H9 (cell line): ENCODE measurements around the gene SLC6A15. TPM values are rescaled to one million over a fixed set of nuclear protein-coding genes. Genes with fewer than 3 reads are reported as not detected.

Experiments used
- DNase-seq: peaks from one replicate; pipeline ENCODE4 v3.0.0-alpha.2; 2017
- H2AFZ ChIP-seq: one replicate; pipeline ENCODE4 v1.6.1; 2013; ENCODE audit warnings: mild to moderate bottlenecking, low read length, control low read depth, moderate library complexity
- H2AK5ac ChIP-seq: 2 replicates; pipeline ENCODE4 v1.6.1; 2013; ENCODE audit warnings: low read length, control low read depth, mixed read lengths; ENCODE audit not compliant: insufficient read length
- H2BK120ac ChIP-seq: one replicate; pipeline ENCODE4 v1.6.1; 2013; ENCODE audit warnings: low read depth, mild to moderate bottlenecking, low read length, control low read depth, inconsistent platforms; ENCODE audit not compliant: poor library complexity, severe bottlenecking
- H2BK12ac ChIP-seq: 2 replicates; pipeline ENCODE4 v1.6.1; 2013; ENCODE audit warnings: low read length, control low read depth, mixed read lengths, low read depth; ENCODE audit not compliant: insufficient read length
- H2BK15ac ChIP-seq: 2 replicates; pipeline ENCODE4 v1.6.1; 2013; ENCODE audit warnings: low read depth, low read length, control low read depth
- H2BK20ac ChIP-seq: one replicate; pipeline ENCODE4 v1.6.1; 2013; ENCODE audit warnings: low read depth, mild to moderate bottlenecking, low read length, control low read depth, inconsistent platforms; ENCODE audit not compliant: poor library complexity, severe bottlenecking
- H2BK5ac ChIP-seq: 2 replicates; pipeline ENCODE4 v1.6.1; 2013; ENCODE audit warnings: low read length, control low read depth, mixed read lengths; ENCODE audit not compliant: insufficient read length
- H3K14ac ChIP-seq: 2 replicates; pipeline ENCODE4 v1.6.1; 2013; ENCODE audit warnings: low read length, control low read depth; ENCODE audit not compliant: insufficient read depth
- H3K18ac ChIP-seq: 2 replicates; pipeline ENCODE4 v1.6.1; 2013; ENCODE audit warnings: low read depth, mild to moderate bottlenecking, mixed read lengths, low read length, control low read depth; ENCODE audit not compliant: insufficient read length
- H3K23ac ChIP-seq: 2 replicates; pipeline ENCODE4 v1.6.1; 2013; ENCODE audit warnings: low read length, control low read depth, mixed read lengths, low read depth; ENCODE audit not compliant: insufficient read length
- H3K23me2 ChIP-seq: 2 replicates; pipeline ENCODE4 v1.6.1; 2013; ENCODE audit warnings: low read depth, mild to moderate bottlenecking, mixed read lengths, low read length, control low read depth; ENCODE audit not compliant: insufficient read length, poor library complexity, severe bottlenecking
- H3K27ac ChIP-seq: 2 replicates; pipeline ENCODE4 v1.5.1; 2013; ENCODE audit warnings: low read length, control low read depth, mixed read lengths, low read depth; ENCODE audit not compliant: insufficient read length
- H3K27me3 ChIP-seq: 2 replicates; pipeline ENCODE4 v1.6.1; 2013; ENCODE audit warnings: low read length, control low read depth, inconsistent platforms; ENCODE audit not compliant: insufficient read depth
- H3K4ac ChIP-seq: 2 replicates; pipeline ENCODE4 v1.6.1; 2013; ENCODE audit warnings: low read depth, mild to moderate bottlenecking, control low read depth, inconsistent platforms, low read length, moderate library complexity
- H3K4me1 ChIP-seq: 2 replicates; pipeline ENCODE4 v1.6.1; 2013; ENCODE audit warnings: low read length, control low read depth, inconsistent platforms; ENCODE audit not compliant: insufficient read depth
- H3K4me2 ChIP-seq: 2 replicates; pipeline ENCODE4 v1.6.1; 2013; ENCODE audit warnings: low read length, control low read depth, mixed read lengths; ENCODE audit not compliant: insufficient read length, insufficient read depth
- H3K56ac ChIP-seq: 2 replicates; pipeline ENCODE4 v1.6.1; 2013; ENCODE audit warnings: low read depth, mild to moderate bottlenecking, mixed read lengths, low read length, control low read depth; ENCODE audit not compliant: insufficient read length
- H3K79me1 ChIP-seq: 2 replicates; pipeline ENCODE4 v1.6.1; 2013; ENCODE audit warnings: low read depth, mild to moderate bottlenecking, moderate library complexity, low read length, control low read depth, inconsistent platforms; ENCODE audit not compliant: insufficient read depth, poor library complexity, severe bottlenecking
- H3K79me2 ChIP-seq: 2 replicates; pipeline ENCODE4 v1.6.1; 2013; ENCODE audit warnings: low read length, control low read depth, inconsistent platforms; ENCODE audit not compliant: insufficient read depth
- H3K9ac ChIP-seq: 2 replicates; pipeline ENCODE4 v1.6.1; 2013; ENCODE audit warnings: low read length, control low read depth, mixed read lengths; ENCODE audit not compliant: insufficient read length; ENCODE audit errors: extremely low read depth
- H3K9me3 ChIP-seq: one replicate; pipeline ENCODE4 v1.6.1; 2013; ENCODE audit warnings: low read depth, low read length, inconsistent platforms; ENCODE audit not compliant: control insufficient read depth
- H3T11ph ChIP-seq: one replicate; pipeline ENCODE4 v1.6.1; 2013; ENCODE audit warnings: mild to moderate bottlenecking, low read length, control low read depth, inconsistent platforms
- H4K20me1 ChIP-seq: one replicate; pipeline ENCODE4 v1.6.1; 2013; ENCODE audit not compliant: control insufficient read depth, insufficient read length, insufficient read depth
- H4K5ac ChIP-seq: 2 replicates; pipeline ENCODE4 v1.6.1; 2013; ENCODE audit warnings: low read depth, mild to moderate bottlenecking, mixed read lengths, low read length, control low read depth; ENCODE audit not compliant: insufficient read length
- H4K8ac ChIP-seq: replicated peaks from 2 replicates; pipeline ENCODE4 v1.6.1; 2013; ENCODE audit warnings: low read length, control low read depth, mixed read lengths, low read depth; ENCODE audit not compliant: insufficient read length
- H4K91ac ChIP-seq: 2 replicates; pipeline ENCODE4 v1.6.1; 2013; ENCODE audit warnings: low read depth, mild to moderate bottlenecking, moderate library complexity, mixed read lengths, low read length, control low read depth; ENCODE audit not compliant: insufficient read length
- H3K27ac Mint-ChIP-seq, 3 experiments: 2 replicates in 2 of 3; 3 replicates in 1 of 3; pipeline ENCODE4 v1.8.0; 2020 to 2021; ENCODE audit warnings: mixed read lengths in 3 of 3, mild to moderate bottlenecking in 1 of 3, moderate library complexity in 1 of 3
- H3K27me3 Mint-ChIP-seq: 2 replicates; pipeline ENCODE4 v1.8.0; 2021; ENCODE audit warnings: low read depth, mild to moderate bottlenecking, moderate library complexity, mixed read lengths
- H3K36me3 Mint-ChIP-seq, 3 experiments: 2 replicates in 2 of 3; 3 replicates in 1 of 3; pipeline ENCODE4 v1.8.0; 2020 to 2021; ENCODE audit warnings: low read depth in 3 of 3, mixed read lengths in 3 of 3; ENCODE audit not compliant: insufficient read depth in 1 of 3
- H3K4me1 Mint-ChIP-seq, 2 experiments: 2 replicates each; pipeline ENCODE4 v1.8.0; 2020; ENCODE audit warnings: mixed read lengths in 2 of 2
- H3K4me3 Mint-ChIP-seq, 2 experiments: 2 replicates in 1 of 2; 3 replicates in 1 of 2; pipeline ENCODE4 v1.8.0; 2020 to 2021; ENCODE audit warnings: mild to moderate bottlenecking in 2 of 2, mixed read lengths in 2 of 2, moderate library complexity in 1 of 2
- H3K9me3 Mint-ChIP-seq, 2 experiments: 2 replicates in 1 of 2; 3 replicates in 1 of 2; pipeline ENCODE4 v1.8.0; 2020; ENCODE audit warnings: mild to moderate bottlenecking in 2 of 2, mixed read lengths in 2 of 2, moderate library complexity in 1 of 2
- WGBS: extraction: QIAGEN DNeasy Blood & Tissue Kit; methylation state at CpG from one replicate; pipeline ENCODE4 v1.1.7; 2013; ENCODE audit warnings: missing lambda C conversion rate, low lambda C conversion rate, mixed read lengths; ENCODE audit not compliant: insufficient read length; ENCODE audit errors: extremely low coverage; 5-methylcytosine and 5-hydroxymethylcytosine counted together
- total RNA-seq: library from RNA; stranded (reverse); gene quantifications from 2 replicates; pipeline ENCODE4 v1.2.1, GENCODE V29; 2021
- TF ChIP-seq, protein P1 (sequence below): fragments of 200-600 bp; sonication (generic); conservative IDR thresholded peaks from 3 replicates; pipeline ENCODE4 v1.8.0; 2021; ENCODE audit warnings: antibody characterized with exemption, mild to moderate bottlenecking

Gene SLC6A15
- total RNA-seq, 1 experiment from 2014 or later = 12.9 TPM

DNA sequence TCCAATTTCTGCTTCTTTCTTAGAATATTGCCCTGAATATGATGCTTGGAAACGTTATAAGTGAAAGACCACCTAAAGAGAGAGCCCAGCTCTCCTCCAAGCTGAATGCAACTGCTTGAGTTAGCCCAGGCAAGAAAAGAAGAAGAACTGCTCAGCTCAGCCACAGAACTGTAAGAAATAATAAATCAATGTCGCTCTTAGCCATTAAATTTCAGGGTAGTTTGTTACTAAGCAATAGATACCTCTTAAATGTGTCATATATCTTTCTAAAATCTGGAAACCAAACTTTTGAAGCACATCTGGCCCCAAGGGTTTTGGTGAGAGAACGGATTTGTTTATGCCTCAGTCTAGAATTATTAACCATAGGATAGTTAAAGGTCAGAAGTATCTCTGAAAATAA, 50.4 kb downstream of the SLC6A15 start:
- 0 out of 4 replicates have a peak, but pooled peaks cover 0 to 2% of the 10 kb centered on the region in 2 experiments for H3K4me1 Mint-ChIP-seq
- no peak overlapping the region for H2BK120ac ChIP-seq
- no peak overlapping the region for H2AFZ ChIP-seq
- no peak overlapping the region for H3K27ac ChIP-seq
- H3K4me2 ChIP-seq = no peak overlapping the region
- no peak overlapping the region for H3K56ac ChIP-seq
- no peaks in the 10 kb centered on the region for H3K27me3 ChIP-seq
- H2BK15ac ChIP-seq = no peak overlapping the region
- no peak overlapping the region for H3K27ac Mint-ChIP-seq
- no peak overlapping the region for H3K23ac ChIP-seq
- H3K18ac ChIP-seq = no peak overlapping the region
- no peak overlapping the region for H2AK5ac ChIP-seq
- H3K4ac ChIP-seq = no peak overlapping the region
- no peaks in the 10 kb centered on the region for H3K36me3 Mint-ChIP-seq
- no peak for DNase-seq
- H2BK20ac ChIP-seq = no peak overlapping the region
- no peaks in the 10 kb centered on the region for H3K79me1 ChIP-seq
- no peak overlapping the region for H4K5ac ChIP-seq
- no peaks in the 10 kb centered on the region for H4K20me1 ChIP-seq
- no peak overlapping the region for H3K4me3 Mint-ChIP-seq
- H3K23me2 ChIP-seq = no peaks in the 10 kb centered on the region
- no peak overlapping the region for H4K8ac ChIP-seq
- TF ChIP-seq, protein P1, sequence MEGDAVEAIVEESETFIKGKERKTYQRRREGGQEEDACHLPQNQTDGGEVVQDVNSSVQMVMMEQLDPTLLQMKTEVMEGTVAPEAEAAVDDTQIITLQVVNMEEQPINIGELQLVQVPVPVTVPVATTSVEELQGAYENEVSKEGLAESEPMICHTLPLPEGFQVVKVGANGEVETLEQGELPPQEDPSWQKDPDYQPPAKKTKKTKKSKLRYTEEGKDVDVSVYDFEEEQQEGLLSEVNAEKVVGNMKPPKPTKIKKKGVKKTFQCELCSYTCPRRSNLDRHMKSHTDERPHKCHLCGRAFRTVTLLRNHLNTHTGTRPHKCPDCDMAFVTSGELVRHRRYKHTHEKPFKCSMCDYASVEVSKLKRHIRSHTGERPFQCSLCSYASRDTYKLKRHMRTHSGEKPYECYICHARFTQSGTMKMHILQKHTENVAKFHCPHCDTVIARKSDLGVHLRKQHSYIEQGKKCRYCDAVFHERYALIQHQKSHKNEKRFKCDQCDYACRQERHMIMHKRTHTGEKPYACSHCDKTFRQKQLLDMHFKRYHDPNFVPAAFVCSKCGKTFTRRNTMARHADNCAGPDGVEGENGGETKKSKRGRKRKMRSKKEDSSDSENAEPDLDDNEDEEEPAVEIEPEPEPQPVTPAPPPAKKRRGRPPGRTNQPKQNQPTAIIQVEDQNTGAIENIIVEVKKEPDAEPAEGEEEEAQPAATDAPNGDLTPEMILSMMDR = no peak
- no peak overlapping the region for H2BK5ac ChIP-seq
- H2BK12ac ChIP-seq = no peak overlapping the region
- no peak overlapping the region for H3K14ac ChIP-seq
- no peaks in the 10 kb centered on the region for H3K9me3 ChIP-seq
- H3K9ac ChIP-seq = no peak overlapping the region
- H3K4me1 ChIP-seq = no peaks in the 10 kb centered on the region
- no peaks in the 10 kb centered on the region for H3K9me3 Mint-ChIP-seq
- H3K27me3 Mint-ChIP-seq = no peaks in the 10 kb centered on the region
- no peak overlapping the region for H3T11ph ChIP-seq
- no peaks in the 10 kb centered on the region for H3K79me2 ChIP-seq
- H4K91ac ChIP-seq = no peak overlapping the region
- WGBS = no CpG with 5 or more reads among the region's 3 CpGs
